ENCODE data around the gene ALLC. TPM values are rescaled to one million over a fixed set of nuclear protein-coding genes. Genes with fewer than 3 reads are reported as not detected.

The ALLC gene
- total RNA-seq, 4 donors from 2014 or later = not detected

- TF ChIP-seq, protein P1, sequence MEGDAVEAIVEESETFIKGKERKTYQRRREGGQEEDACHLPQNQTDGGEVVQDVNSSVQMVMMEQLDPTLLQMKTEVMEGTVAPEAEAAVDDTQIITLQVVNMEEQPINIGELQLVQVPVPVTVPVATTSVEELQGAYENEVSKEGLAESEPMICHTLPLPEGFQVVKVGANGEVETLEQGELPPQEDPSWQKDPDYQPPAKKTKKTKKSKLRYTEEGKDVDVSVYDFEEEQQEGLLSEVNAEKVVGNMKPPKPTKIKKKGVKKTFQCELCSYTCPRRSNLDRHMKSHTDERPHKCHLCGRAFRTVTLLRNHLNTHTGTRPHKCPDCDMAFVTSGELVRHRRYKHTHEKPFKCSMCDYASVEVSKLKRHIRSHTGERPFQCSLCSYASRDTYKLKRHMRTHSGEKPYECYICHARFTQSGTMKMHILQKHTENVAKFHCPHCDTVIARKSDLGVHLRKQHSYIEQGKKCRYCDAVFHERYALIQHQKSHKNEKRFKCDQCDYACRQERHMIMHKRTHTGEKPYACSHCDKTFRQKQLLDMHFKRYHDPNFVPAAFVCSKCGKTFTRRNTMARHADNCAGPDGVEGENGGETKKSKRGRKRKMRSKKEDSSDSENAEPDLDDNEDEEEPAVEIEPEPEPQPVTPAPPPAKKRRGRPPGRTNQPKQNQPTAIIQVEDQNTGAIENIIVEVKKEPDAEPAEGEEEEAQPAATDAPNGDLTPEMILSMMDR (IDR thresholded peaks at IDR 0.05; ENCODE audit: low read depth) = no peak
Measured at GRCh38 chr2:3718679-3719078, 60.7 kb downstream of the ALLC start.

DNA sequence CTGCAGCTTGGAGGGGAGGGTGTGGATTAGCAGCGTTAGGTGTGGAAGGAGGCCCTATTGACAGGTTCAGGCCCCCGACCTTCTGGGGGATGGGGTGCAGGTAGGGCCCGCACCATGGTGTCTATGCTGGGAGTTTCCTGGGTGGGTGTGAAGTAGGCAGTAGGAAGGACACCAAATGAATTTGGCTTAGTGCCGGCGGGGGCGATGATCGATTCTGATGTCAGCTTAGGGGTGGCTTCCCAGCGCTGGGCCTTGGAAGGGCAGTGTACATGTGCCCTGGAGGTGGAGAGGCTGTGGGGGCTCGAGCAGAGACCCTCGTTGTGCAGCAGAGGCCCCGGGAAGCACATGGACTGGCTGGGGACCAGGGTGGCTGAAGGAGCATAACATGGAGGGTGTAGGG lies 67.0 kb downstream of the ALLC start:
- TF ChIP-seq, protein P1 (IDR thresholded peaks at IDR 0.05; ENCODE audit: low read depth) = no peak

- TF ChIP-seq, protein P1 (IDR thresholded peaks at IDR 0.05; ENCODE audit: low read depth) = no peak
Measured at GRCh38 chr2:3725458-3726250, 67.7 kb downstream of the ALLC start.

DNA sequence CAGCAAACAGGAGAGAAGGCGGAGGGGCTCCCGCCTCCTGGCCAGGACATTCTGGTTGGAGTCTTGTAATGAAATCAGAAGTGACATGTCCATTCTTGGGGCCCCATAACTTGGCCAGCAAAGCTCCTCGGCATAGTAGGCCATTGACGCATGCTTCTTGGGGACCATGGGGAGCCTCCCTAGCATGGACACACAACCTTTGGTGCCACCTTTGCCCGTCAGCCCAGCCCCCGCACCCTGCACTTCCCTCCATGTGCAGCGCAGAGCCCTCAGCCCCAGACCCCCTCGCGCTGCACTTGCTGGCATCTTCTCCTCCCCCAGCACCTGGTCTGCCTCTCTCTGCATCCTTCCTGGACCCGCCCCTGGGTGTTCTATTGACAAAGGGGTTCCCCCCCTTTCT lies 68.5 kb downstream of the ALLC start:
- TF ChIP-seq, protein P1 (IDR thresholded peaks at IDR 0.05; ENCODE audit: low read depth) = no peak

DNA sequence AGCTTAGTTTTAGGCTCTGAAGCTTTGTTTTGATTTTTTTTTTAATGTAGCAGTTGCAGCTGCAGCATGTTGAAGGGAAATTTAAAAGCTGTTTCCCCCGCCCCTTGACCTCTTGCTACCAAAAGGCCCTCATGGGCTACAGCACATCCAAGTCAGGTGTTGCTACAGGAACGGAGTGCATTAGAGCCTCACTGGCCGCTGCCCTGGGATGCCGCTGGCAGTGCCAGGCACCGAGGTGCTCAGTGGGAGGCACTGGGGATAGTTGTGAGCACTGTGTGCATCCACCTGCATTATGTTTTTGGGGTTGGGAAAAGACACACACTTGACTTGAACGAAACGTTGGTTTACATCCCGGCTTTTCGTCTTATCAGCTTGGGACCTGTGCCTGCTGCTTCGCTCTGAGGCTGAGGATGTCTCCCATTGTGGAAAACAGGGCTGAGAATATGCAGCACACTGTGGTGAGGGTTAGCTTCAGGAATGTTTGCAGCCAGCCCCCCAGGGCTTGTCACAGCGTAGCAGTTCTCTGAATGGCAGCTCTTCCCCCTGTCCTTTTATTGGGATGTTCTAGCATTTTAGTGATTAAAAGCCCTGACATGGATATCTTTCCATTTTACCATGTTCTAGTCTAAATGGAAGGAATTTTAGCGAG lies 69.5 kb downstream of the ALLC start:
- TF ChIP-seq, protein P1 (IDR thresholded peaks at IDR 0.05; ENCODE audit: low read depth) = no peak

DNA sequence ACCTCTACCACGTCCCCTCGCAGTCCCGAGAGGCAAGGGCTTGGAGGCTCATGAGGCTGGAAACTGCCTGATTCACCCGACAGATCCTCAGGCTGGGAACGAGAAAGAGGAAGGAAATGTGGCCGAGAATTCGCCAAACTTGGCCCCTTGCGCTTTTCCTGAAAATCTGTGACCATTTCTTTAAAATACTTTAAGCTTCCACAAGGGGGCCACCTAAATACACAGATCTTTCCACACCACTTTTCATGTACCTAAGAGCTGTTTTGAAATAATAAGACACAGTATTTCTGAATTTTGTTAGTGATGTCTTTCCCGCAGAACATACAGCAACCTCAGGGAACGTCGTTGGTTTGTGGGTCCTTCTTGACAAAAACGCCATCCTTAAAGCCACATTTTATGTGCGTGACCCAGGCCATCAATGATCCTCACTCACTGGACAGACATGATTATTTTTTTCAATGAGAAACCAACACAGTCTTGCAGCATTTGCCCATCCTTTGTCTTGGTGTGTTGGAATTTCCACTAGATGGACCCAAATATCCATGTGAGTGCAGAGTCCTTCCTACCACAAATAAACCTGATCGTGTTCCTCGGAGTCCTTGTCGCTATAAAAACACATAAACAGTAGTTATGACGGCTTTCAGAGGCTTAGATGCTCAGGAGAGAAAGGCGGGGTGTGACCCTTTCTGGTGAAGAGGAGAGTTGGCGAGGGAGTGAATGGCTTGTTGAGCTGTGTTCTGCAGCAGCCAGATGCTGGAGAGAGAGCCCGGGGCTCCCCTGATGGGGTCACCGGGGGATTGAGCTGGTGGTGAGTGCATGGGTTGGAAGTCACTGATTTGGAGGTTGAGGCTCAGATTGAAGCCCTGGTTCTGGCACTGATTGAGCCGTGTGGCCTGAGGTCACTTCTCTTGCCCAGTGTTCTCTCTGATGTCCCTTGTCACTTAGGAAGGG lies 70.4 kb downstream of the ALLC start:
- TF ChIP-seq, protein P1 (IDR thresholded peaks at IDR 0.05; ENCODE audit: low read depth) = no peak
